Colonic mucosa (tissue), 4 donors: Measurements from ENCODE around the gene ZBTB9. TPM values are rescaled to one million over a fixed set of nuclear protein-coding genes. Genes with fewer than 3 reads are reported as not detected.
A peak's percentile ranks its signal among the peaks of the same experiment; 100 is the strongest.

ENCODE experiments used
- DNase-seq: peaks from one replicate; pipeline ENCODE4 v3.0.0-alpha.2; 2020
- H3K27ac ChIP-seq: fragments of 200-600 bp; one replicate; pipeline ENCODE4 v1.8.0; 2021
- H3K27me3 ChIP-seq: fragments of 200-600 bp; one replicate; pipeline ENCODE4 v1.8.0; 2021
- H3K36me3 ChIP-seq: fragments of 200-600 bp; one replicate; pipeline ENCODE4 v1.8.0; 2021
- H3K4me1 ChIP-seq: fragments of 200-600 bp; one replicate; pipeline ENCODE4 v1.8.0; 2021; ENCODE audit warnings: mild to moderate bottlenecking
- H3K4me3 ChIP-seq: fragments of 200-600 bp; one replicate; pipeline ENCODE4 v1.8.0; 2021
- H3K9ac ChIP-seq, 2 donors: one replicate each; pipeline ENCODE4 v1.7.0; 2013; ENCODE audit warnings: control low read depth in 2 of 2, low read depth in 2 of 2, low read length in 2 of 2
- H3K9me3 ChIP-seq: fragments of 200-600 bp; one replicate; pipeline ENCODE4 v1.8.0; 2021
- CTCF ChIP-seq: fragments of 200-600 bp; IDR thresholded peaks from one replicate; pipeline ENCODE4 v1.8.0; 2022; ENCODE audit warnings: antibody characterized with exemption, mild to moderate bottlenecking
- intact Hi-C: fragments of 100-400 bp; cut with DNase I; formaldehyde crosslinking; loops from one replicate; pipeline ENCODE4 v1.14.1; 2022
- total RNA-seq, 2 donors: library from RNA; stranded (reverse); fragmentation: NEBNext Ultra II Directional in 1 of 2; extraction: Animal tissue kit (Norgen Biotek cat#: 25700) in 1 of 2; gene quantifications; one replicate each; pipeline ENCODE4 v1.2.1, GENCODE V29; 2021
- donor health status: healthy.
- donor health status: DM: no; HTN: no; CAD: no.
- donor health status: DM: no; HTN: no; CAD: no.

Gene ZBTB9
- 1 to 10 TPM; 4.8 to 8.1 TPM for total RNA-seq

GRCh38 chr6:33454009-33454946 lies at the start of gene ZBTB9:
Gene ZBTB9, plus strand, starts transcription at chr6:33454576. Its CDS starts 525 bp downstream, at chr6:33455101.
- H3K4me1 ChIP-seq: no peaks in the 10 kb centered on the region
- H3K4me3 ChIP-seq: peak within 1 kb of the TSS; percentile 93
- H3K9ac ChIP-seq: peak within 1 kb of the TSS; percentile 79 to 88
- no peaks in the 10 kb centered on the region for H3K36me3 ChIP-seq
- H3K9me3 ChIP-seq: no peaks in the 10 kb centered on the region
- intact Hi-C loops: no loop called here
- H3K27me3 ChIP-seq: no peaks in the 10 kb centered on the region
- H3K27ac ChIP-seq: peak within 1 kb of the TSS; percentile 80
- TF ChIP-seq CTCF: no peak
- peak; percentile 97 for DNase-seq

- H3K27me3 ChIP-seq: no peaks in the 10 kb centered on the region
- H3K4me3 ChIP-seq: no peak overlapping the region
- H3K4me1 ChIP-seq: no peaks in the 10 kb centered on the region
- intact Hi-C loops: no loop called here
- DNase-seq: no peak
- no peak for TF ChIP-seq CTCF
- no peak overlapping the region for H3K27ac ChIP-seq
- no peaks in the 10 kb centered on the region for H3K9me3 ChIP-seq
- no peaks in the 10 kb centered on the region for H3K36me3 ChIP-seq
- no peak overlapping the region for H3K9ac ChIP-seq
These were observed 49.5 kb upstream of the ZBTB9 start for GRCh38 chr6:33404884-33405283.

GRCh38 chr6:33405386-33405940 lies 48.9 kb upstream of the ZBTB9 start:
- intact Hi-C loops: no loop called here
- no peak for TF ChIP-seq CTCF
- DNase-seq: no peak
- H3K27me3 ChIP-seq: no peaks in the 10 kb centered on the region
- H3K27ac ChIP-seq: no peak overlapping the region
- H3K9me3 ChIP-seq: no peaks in the 10 kb centered on the region
- no peaks in the 10 kb centered on the region for H3K36me3 ChIP-seq
- H3K9ac ChIP-seq: peak overlapping the region in 1 of 2 donors; percentile 19
- no peaks in the 10 kb centered on the region for H3K4me1 ChIP-seq
- no peak overlapping the region for H3K4me3 ChIP-seq

- peak overlapping the region in 1 of 2 donors; percentile 19 for H3K9ac ChIP-seq
- no peaks in the 10 kb centered on the region for H3K9me3 ChIP-seq
- no peaks in the 10 kb centered on the region for H3K27me3 ChIP-seq
- H3K4me3 ChIP-seq: no peak overlapping the region
- TF ChIP-seq CTCF: no peak
- H3K4me1 ChIP-seq: no peaks in the 10 kb centered on the region
- H3K36me3 ChIP-seq: no peaks in the 10 kb centered on the region
- intact Hi-C loops: no loop called here
- H3K27ac ChIP-seq: no peak overlapping the region
- DNase-seq: no peak
These were observed 48.2 kb upstream of the ZBTB9 start for GRCh38 chr6:33406126-33406525.

GRCh38 chr6:33407132-33407718 lies 47.2 kb upstream of the ZBTB9 start:
- Histone ChIP-seq H3K27ac (no peak overlapping the region), H3K4me1 (no peaks in the 10 kb centered on the region), H3K4me3 (no peak overlapping the region), H3K36me3 (no peaks in the 10 kb centered on the region), H3K9me3 (no peaks in the 10 kb centered on the region), H3K27me3 (no peaks in the 10 kb centered on the region), H3K9ac (no peak overlapping the region)
- intact Hi-C loops: no loop called here
- no peak for TF ChIP-seq CTCF
- no peak for DNase-seq
